IPS DF 4.7 (cell line): ENCODE results near the gene TTYH3.

Experiments used
- DNase-seq: peaks from one replicate; pipeline ENCODE4 v3.0.0-alpha.2; 2013; ENCODE audit warnings: low spot score; ENCODE audit errors: extremely low read depth

The TTYH3 gene

DNA sequence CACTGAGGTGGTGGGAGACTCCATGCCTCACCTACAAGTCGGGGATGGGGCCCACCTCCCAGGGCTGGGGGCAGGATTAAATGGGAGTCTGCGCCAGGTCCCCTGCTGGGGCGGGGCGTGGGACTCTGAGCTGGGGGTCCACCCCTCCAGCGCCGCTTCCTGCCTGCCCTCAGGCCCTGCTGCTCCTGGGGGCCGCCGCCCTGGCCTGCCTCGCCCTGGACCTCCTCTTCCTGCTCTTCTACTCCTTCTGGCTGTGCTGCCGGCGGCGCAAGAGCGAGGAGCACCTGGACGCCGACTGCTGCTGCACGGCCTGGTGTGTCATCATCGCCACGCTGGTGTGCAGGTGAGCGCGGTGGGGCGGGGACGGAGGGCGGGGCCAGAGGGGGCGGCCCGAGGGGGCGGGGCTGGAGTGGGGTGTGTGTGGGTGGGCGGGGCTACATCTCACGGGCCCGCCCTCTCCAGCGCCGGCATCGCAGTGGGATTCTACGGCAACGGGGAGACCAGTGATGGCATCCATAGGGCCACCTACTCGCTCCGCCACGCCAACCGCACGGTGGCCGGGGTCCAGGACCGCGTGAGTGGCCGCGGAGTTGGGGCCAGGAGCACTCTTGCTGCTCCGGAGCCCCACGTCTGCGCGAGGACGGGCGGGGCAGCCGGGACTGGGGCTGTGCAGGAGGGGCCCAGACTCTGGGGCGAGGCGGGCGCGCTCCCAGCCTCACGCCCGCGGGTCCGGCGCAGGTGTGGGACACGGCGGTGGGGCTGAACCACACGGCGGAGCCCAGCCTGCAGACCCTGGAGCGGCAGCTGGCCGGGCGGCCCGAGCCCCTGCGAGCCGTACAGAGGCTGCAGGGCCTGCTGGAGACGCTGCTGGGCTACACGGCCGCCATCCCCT is 15.1 kb downstream of the TTYH3 start:
- no peak for DNase-seq

- no peak for DNase-seq
Observed at GRCh38 chr7:2647594-2648172, 15.9 kb downstream of the TTYH3 start.

GRCh38 chr7:2649139-2649838 is 17.5 kb downstream of the TTYH3 start:
- DNase-seq: no peak

DNA sequence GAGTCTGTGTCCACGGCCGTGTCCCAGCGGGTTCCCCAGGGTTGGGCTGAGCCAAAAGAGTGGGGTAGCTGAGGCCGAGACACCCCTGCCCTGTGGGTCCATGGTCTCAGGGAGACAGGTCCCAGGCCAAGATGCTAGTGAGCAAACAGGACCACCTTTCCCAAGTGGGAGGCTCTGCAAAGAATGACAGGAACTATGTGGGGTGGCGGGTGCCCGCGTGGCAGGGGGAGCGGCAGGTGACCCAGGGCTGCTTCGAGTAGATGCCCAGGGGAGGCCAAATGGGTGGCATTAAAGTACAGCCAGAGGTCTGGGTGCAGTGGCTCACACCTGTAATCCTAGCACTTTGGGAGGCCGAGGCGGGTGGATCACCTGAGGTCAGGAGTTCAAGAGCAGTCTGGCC is 18.2 kb downstream of the TTYH3 start:
- DNase-seq: no peak

DNA sequence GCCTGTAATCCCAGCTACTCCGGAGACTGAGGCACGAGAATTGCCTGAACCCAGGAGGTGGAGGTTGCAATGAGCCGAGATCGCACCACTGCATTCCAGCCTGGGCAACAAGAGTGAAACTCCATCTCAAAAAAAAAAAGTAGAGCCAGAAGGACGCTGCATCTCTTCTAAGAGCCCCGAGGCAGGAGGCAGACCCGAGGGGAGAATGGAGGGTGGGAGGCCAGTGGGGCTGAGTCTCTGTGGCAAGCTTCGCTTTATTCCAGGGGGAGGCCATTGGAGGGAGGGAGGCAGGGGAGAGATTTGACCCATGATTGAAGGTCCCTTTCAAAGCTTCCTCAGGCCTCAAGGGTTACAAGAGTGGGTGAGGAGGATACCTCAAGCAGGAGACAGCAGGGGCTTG is 18.7 kb downstream of the TTYH3 start:
- DNase-seq: no peak

GRCh38 chr7:2651336-2651735 is 19.6 kb downstream of the TTYH3 start:
- DNase-seq: no peak

- no peak for DNase-seq
Observed at GRCh38 chr7:2651847-2652735, 20.3 kb downstream of the TTYH3 start.

GRCh38 chr7:2652736-2653060 is 20.9 kb downstream of the TTYH3 start:
- DNase-seq: no peak

GRCh38 chr7:2654059-2654458 is 22.3 kb downstream of the TTYH3 start:
- no peak for DNase-seq

GRCh38 chr7:2655870-2656614 is 24.3 kb downstream of the TTYH3 start:
- no peak for DNase-seq

GRCh38 chr7:2657208-2657607 is 25.4 kb downstream of the TTYH3 start:
- no peak for DNase-seq

GRCh38 chr7:2657920-2658671 is 26.3 kb downstream of the TTYH3 start:
- DNase-seq: no peak

- no peak for DNase-seq
Observed at GRCh38 chr7:2658941-2659340, 27.2 kb downstream of the TTYH3 start.

DNA sequence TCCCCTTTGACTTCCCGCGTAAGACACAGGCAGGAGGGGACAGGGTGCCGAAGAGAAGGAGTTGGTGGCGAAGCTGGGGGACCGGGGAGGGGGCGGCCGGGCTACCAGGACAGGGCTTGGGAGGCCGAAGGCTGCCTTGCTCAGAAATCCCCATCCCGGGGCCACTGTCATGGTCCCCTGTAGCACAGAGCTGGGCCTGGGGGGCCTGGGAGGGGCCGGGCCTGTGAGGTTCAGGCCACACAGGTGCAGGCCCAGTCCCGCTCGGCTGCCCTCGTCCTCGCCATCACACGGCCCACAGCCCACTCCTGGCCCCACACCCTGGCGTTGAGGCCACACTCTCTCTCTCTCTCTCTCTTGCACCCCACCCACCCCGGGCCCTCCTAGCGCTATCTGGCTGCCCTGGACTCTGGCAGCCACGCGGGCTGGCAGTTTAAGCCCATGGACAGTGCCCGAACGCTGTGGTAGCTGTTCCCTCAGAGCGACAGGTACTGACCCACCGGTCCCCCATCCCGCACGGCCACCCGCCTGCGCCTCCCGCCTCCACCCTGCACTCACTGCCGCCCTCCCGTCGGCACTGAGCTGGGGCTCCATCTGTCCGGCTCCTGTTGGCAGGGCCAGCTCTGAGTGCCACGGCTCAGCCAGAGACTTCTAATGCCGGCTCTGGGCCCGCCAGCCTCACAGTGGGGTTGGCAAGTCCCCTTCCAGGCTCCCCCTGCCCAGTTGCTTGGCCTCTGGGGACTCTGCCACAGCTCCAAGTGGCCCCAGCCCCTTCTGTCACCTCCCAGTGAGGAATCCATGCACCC is 28.0 kb downstream of the TTYH3 start:
- no peak for DNase-seq

DNA sequence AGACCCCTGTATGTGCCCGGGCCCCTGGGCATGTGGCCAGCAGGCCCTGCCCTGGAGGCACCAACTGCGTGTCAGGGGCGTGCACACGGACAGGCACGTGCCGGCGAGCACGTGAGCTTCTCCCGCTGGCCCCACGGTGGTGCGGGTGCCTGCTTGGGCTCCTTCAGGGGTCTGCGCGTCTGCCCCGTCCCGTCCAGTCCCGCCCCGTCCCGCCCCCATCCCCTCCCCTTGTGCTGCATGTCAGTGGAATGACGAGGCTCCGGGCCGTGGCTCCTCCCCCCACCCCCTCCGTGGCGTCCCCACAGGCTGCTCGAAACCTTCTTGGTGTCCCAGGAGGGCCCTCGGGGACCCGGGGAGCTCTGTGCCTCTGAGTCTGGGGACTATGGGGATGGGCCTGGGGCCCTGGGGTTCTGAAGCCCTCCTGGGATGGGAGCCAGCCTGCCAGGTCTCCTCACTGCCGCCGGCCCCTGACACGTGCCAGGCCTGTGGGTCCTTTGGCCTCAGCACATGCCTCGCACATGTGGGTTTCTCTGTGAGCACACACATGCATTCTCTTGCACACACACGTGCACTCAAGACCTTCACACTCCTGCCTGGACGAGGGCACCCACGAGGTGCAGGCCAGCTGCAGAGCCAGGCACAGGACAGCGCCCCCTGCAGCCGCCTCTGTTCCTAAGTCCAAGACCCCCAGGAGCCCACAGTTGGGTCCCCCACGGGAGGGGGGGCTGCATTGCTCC is 28.7 kb downstream of the TTYH3 start:
- DNase-seq: no peak

DNA sequence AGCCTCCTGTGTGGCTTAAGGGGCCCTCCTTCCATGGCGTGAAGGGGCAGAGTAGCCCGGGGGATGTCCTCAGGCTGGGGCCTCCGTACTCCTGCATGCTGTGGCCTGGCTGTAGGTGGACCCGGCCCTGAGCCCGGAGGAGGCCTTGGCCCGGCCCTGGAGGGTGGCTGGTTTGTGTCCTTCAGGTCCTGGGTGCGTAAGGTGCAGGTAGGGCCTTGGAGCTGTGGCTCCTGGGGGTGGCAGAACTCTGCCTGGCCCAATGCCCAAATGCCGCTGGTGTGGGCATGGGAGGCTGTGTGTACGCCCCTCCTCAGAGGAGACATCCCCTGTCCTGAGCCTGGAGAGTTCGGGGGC is 29.3 kb downstream of the TTYH3 start:
- DNase-seq: no peak

DNA sequence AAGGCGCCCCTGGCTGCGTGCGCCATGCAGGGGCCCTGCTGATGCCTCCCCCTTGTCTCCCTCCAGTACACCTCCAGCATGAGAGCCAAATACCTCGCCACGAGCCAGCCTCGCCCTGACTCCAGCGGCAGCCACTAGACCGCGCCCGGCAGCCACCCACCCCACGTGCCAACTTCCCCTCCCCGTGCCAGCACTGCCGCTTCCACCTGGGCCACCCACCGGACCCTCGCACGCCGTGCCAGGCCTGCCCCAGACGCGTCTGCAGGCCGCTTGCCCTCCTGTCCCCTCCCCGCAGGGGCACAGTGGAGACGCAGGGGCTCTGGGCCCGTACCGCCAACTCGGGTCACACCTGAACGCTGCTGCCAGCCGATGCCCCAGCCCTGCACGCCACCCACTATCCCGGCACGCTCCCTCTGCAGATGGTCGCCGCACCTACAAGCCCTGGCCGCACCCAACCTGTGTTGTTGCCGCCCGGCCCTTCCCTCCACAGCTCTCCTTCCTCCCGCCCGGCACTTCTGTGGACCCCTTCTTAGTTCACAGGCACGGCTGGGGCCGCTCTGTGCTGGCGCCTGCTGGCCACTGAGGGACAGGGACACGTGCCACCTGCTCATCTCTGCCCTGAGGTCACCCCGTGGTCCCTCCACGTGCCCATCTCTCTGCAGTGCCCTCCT is 30.0 kb downstream of the TTYH3 start:
- no peak for DNase-seq
